Upper lobe of right lung (tissue), 1 donor: ENCODE results near the gene PTPRA. TPM values are rescaled to one million over a fixed set of nuclear protein-coding genes. Genes with fewer than 3 reads are reported as not detected.

ENCODE experiments used
- ATAC-seq: fragments of 200-7000 bp; cut with Tn5 transposase; one replicate; pipeline ENCODE4 v1.9.1; 2020; ENCODE audit warnings: mild to moderate bottlenecking, moderate library complexity
- DNase-seq: peaks from one replicate; pipeline ENCODE4 v3.0.0-alpha.2; 2020
- H3K27ac ChIP-seq: fragments of 200-600 bp; one replicate; pipeline ENCODE4 v1.8.0; 2022
- H3K27me3 ChIP-seq: fragments of 200-600 bp; one replicate; pipeline ENCODE4 v1.8.0; 2022; ENCODE audit warnings: mild to moderate bottlenecking
- H3K36me3 ChIP-seq: fragments of 200-600 bp; one replicate; pipeline ENCODE4 v1.8.0; 2022
- H3K4me1 ChIP-seq: fragments of 200-600 bp; one replicate; pipeline ENCODE4 v1.8.0; 2022
- H3K4me3 ChIP-seq: fragments of 200-600 bp; one replicate; pipeline ENCODE4 v1.8.0; 2022; ENCODE audit warnings: mild to moderate bottlenecking
- H3K9me3 ChIP-seq: fragments of 200-600 bp; one replicate; pipeline ENCODE4 v1.8.0; 2022
- CTCF ChIP-seq: fragments of 200-600 bp; IDR thresholded peaks from one replicate; pipeline ENCODE4 v1.8.0; 2022; ENCODE audit warnings: antibody characterized with exemption
- intact Hi-C: fragments of 100-400 bp; cut with DNase I; formaldehyde crosslinking; loops from one replicate; pipeline ENCODE4 v1.11.0; 2022
- total RNA-seq: library from RNA; stranded (reverse); fragmentation: NEBNext Ultra II Directional; extraction: Animal tissue kit (Norgen Biotek cat#: 25700); gene quantifications from one replicate; pipeline ENCODE4 v1.2.1, GENCODE V29; 2021
- donor health status: DM: no; HTN: yes; CAD: no; lungs with severe emphysema.

The PTPRA gene
- total RNA-seq, 1 donor from 2014 or later, result 69.6 TPM

GRCh38 chr20:2838170-2838797 is 35.0 kb upstream of the PTPRA start:
- no peaks in the 10 kb centered on the region for H3K27me3 ChIP-seq
- intact Hi-C loops, result no loop called here
- no peak for ATAC-seq
- DNase-seq, result peak; percentile 39
- H3K27ac ChIP-seq, result no peak overlapping the region
- peaks cover 5% of the 10 kb centered on the region for H3K36me3 ChIP-seq
- peaks cover 16% of the 10 kb centered on the region for H3K4me1 ChIP-seq
- no peak for TF ChIP-seq CTCF
- no peak overlapping the region for H3K4me3 ChIP-seq
- no peaks in the 10 kb centered on the region for H3K9me3 ChIP-seq

- Histone ChIP-seq H3K27ac (no peak overlapping the region), H3K4me3 (no peak overlapping the region)
- ATAC-seq, result no peak
Observed at GRCh38 chr20:2838847-2839671, 34.2 kb upstream of the PTPRA start.

GRCh38 chr20:2839732-2840137 is 33.5 kb upstream of the PTPRA start:
- H3K27ac ChIP-seq, result peak overlapping the region; percentile 95
- intact Hi-C loops, result no loop called here
- TF ChIP-seq CTCF, result no peak

More at GRCh38 chr20:2838847-2839671, 34.2 kb upstream of the PTPRA start:
- TF ChIP-seq CTCF, result no peak
- Histone ChIP-seq H3K36me3 (peaks cover 5% of the 10 kb centered on the region), H3K9me3 (no peaks in the 10 kb centered on the region), H3K4me1 (peaks cover 16% of the 10 kb centered on the region), H3K27me3 (no peaks in the 10 kb centered on the region)
- intact Hi-C loops, result no loop called here
- DNase-seq, result peak; percentile 45

GRCh38 chr20:2840138-2840966 is 32.9 kb upstream of the PTPRA start, which contains the start of the genes PCED1A and VPS16:
TSS of gene PCED1A (minus strand) at chr20:2840655. CDS start at chr20:2839912, 743 bp downstream.
TSS of gene VPS16 (plus strand) at chr20:2840745. CDS start at chr20:2840775, 30 bp downstream.
- H3K9me3 ChIP-seq, result no peaks in the 10 kb centered on the region
- peak within 1 kb of the TSS; percentile 95 for H3K27ac ChIP-seq
- H3K4me1 ChIP-seq, result peaks cover 16% of the 10 kb centered on the region
- TF ChIP-seq CTCF, result no peak
- no peaks in the 10 kb centered on the region for H3K36me3 ChIP-seq
- ATAC-seq (peak; percentile 98), DNase-seq (peak; percentile 96)
- H3K4me3 ChIP-seq, result peak within 1 kb of the TSS; percentile 96
- intact Hi-C loops, result no loop called here
- H3K27me3 ChIP-seq, result no peaks in the 10 kb centered on the region

More at GRCh38 chr20:2839732-2840137, 33.5 kb upstream of the PTPRA start:
- H3K4me3 ChIP-seq, result peak overlapping the region; percentile 96
- H3K4me1 ChIP-seq, result peaks cover 16% of the 10 kb centered on the region
- ATAC-seq, result no peak
- no peaks in the 10 kb centered on the region for H3K9me3 ChIP-seq
- peaks cover 5% of the 10 kb centered on the region for H3K36me3 ChIP-seq
- no peak for DNase-seq
- H3K27me3 ChIP-seq, result no peaks in the 10 kb centered on the region

GRCh38 chr20:2840967-2841531 is 32.2 kb upstream of the PTPRA start:
- no peak for TF ChIP-seq CTCF
- H3K9me3 ChIP-seq, result no peaks in the 10 kb centered on the region
- H3K4me1 ChIP-seq, result peaks cover 16% of the 10 kb centered on the region
- H3K27me3 ChIP-seq, result no peaks in the 10 kb centered on the region
- H3K36me3 ChIP-seq, result no peaks in the 10 kb centered on the region
- DNase-seq, result peak; percentile 83
- intact Hi-C loops, result no loop called here
- peak; percentile 52 for ATAC-seq
- H3K27ac ChIP-seq, result peak overlapping the region; percentile 95
- H3K4me3 ChIP-seq, result peak overlapping the region; percentile 96
